Measurements from ENCODE around the gene MAP3K14.

Gene MAP3K14

GRCh38 chr17:45232514-45233422 lies 84.1 kb downstream of the MAP3K14 start:
- no peak for DNase-seq

GRCh38 chr17:45231481-45232116 lies 85.2 kb downstream of the MAP3K14 start:
- DNase-seq = no peak

GRCh38 chr17:45230787-45231480 lies 85.9 kb downstream of the MAP3K14 start:
- no peak for DNase-seq

GRCh38 chr17:45230410-45230786 lies 86.4 kb downstream of the MAP3K14 start:
- DNase-seq = no peak

- no peak for DNase-seq
These were observed 87.0 kb downstream of the MAP3K14 start for GRCh38 chr17:45229681-45230409.

- peak; percentile 87 for DNase-seq
These were observed 87.9 kb downstream of the MAP3K14 start for GRCh38 chr17:45228763-45229539.

GRCh38 chr17:45227926-45228762 lies 88.7 kb downstream of the MAP3K14 start:
- DNase-seq = no peak

- no peak for DNase-seq
These were observed 89.5 kb downstream of the MAP3K14 start for GRCh38 chr17:45227101-45227925.

- DNase-seq = no peak
These were observed 90.2 kb downstream of the MAP3K14 start for GRCh38 chr17:45226576-45226975.

GRCh38 chr17:45225964-45226530 lies 90.8 kb downstream of the MAP3K14 start:
- peak; percentile 96 for DNase-seq

- no peak for DNase-seq
These were observed 91.6 kb downstream of the MAP3K14 start for GRCh38 chr17:45225051-45225700.

GRCh38 chr17:45224671-45225050 lies 92.2 kb downstream of the MAP3K14 start:
- no peak for DNase-seq

- peak; percentile 58 for DNase-seq
These were observed 93.0 kb downstream of the MAP3K14 start for GRCh38 chr17:45223539-45224528.

- DNase-seq = no peak
These were observed 93.8 kb downstream of the MAP3K14 start for GRCh38 chr17:45222996-45223538.

- DNase-seq = no peak
These were observed 94.4 kb downstream of the MAP3K14 start for GRCh38 chr17:45222289-45222995.

GRCh38 chr17:45222014-45222288 lies 94.9 kb downstream of the MAP3K14 start:
- no peak for DNase-seq
